Central memory CD8-positive, alpha-beta T cell (primary cell): ENCODE measurements around the gene FHOD3.
A peak's percentile ranks its signal among the peaks of the same experiment; 100 is the strongest.
"Not testable (repeated sequence)": the region's sequence is repeated elsewhere in the genome, so short reads cannot be mapped to it uniquely, and the experiment has no call there.

Source experiments
- ATAC-seq: fragments of 150-1000 bp; cut with Tn5 transposase; replicated peaks from 2 replicates; pipeline ENCODE4 v1.10.0; 2022; ENCODE audit warnings: mild to moderate bottlenecking, moderate FRiP score, moderate number of reproducible peaks; ENCODE audit not compliant: poor library complexity, severe bottlenecking; ENCODE audit errors: extremely low read depth
- DNase-seq, 2 donors: peaks; one replicate each; pipeline ENCODE4 v3.0.0; 2021; ENCODE audit warnings: low spot score in 2 of 2
- H3K27ac Mint-ChIP-seq: one replicate; pipeline ENCODE4 v1.8.0; 2022; ENCODE audit warnings: low read depth, mild to moderate bottlenecking, moderate library complexity, mixed read lengths
- H3K27me3 Mint-ChIP-seq: one replicate; pipeline ENCODE4 v1.8.0; 2022; ENCODE audit warnings: mixed read lengths
- H3K36me3 Mint-ChIP-seq: one replicate; pipeline ENCODE4 v1.8.0; 2022; ENCODE audit warnings: mild to moderate bottlenecking, moderate library complexity, mixed read lengths; ENCODE audit not compliant: insufficient read depth
- H3K4me1 Mint-ChIP-seq: one replicate; pipeline ENCODE4 v1.8.0; 2022; ENCODE audit warnings: mixed read lengths
- H3K4me3 Mint-ChIP-seq: one replicate; pipeline ENCODE4 v1.8.0; 2022; ENCODE audit warnings: mild to moderate bottlenecking, moderate library complexity, mixed read lengths
- H3K9me3 Mint-ChIP-seq: one replicate; pipeline ENCODE4 v1.8.0; 2022; ENCODE audit warnings: mixed read lengths

The FHOD3 gene

GRCh38 chr18:36798738-36799473 lies 501.4 kb downstream of the FHOD3 start:
- Mint-ChIP-seq H3K36me3 (peaks cover 25% of the 10 kb centered on the region), H3K9me3 (no peaks in the 10 kb centered on the region), H3K27ac (no peak overlapping the region), H3K4me1 (no peaks in the 10 kb centered on the region), H3K4me3 (no peak overlapping the region), H3K27me3 (no peaks in the 10 kb centered on the region)
- no peak for DNase-seq
- no peak for ATAC-seq

GRCh38 chr18:36805105-36805504 lies 507.6 kb downstream of the FHOD3 start:
- Mint-ChIP-seq H3K9me3 (no peaks in the 10 kb centered on the region), H3K27me3 (no peaks in the 10 kb centered on the region), H3K4me1 (peaks cover 5% of the 10 kb centered on the region), H3K4me3 (no peak overlapping the region), H3K36me3 (peaks cover 40% of the 10 kb centered on the region), H3K27ac (no peak overlapping the region)
- no peak for ATAC-seq
- no peak for DNase-seq

GRCh38 chr18:36808681-36809080 lies 511.2 kb downstream of the FHOD3 start:
- Mint-ChIP-seq H3K4me3 (no peak overlapping the region), H3K9me3 (no peaks in the 10 kb centered on the region), H3K27ac (no peak overlapping the region), H3K4me1 (peaks cover 10% of the 10 kb centered on the region), H3K36me3 (peaks cover 31% of the 10 kb centered on the region), H3K27me3 (no peaks in the 10 kb centered on the region)
- no peak for DNase-seq
- ATAC-seq: no peak

- ATAC-seq (peak; percentile 85), DNase-seq (peak in 1 of 2 donors; percentile 22)
- no peak overlapping the region for H3K4me3 Mint-ChIP-seq
- no peak overlapping the region for H3K27ac Mint-ChIP-seq
- no peaks in the 10 kb centered on the region for H3K9me3 Mint-ChIP-seq
- H3K27me3 Mint-ChIP-seq: no peaks in the 10 kb centered on the region
- H3K36me3 Mint-ChIP-seq: peaks cover 24% of the 10 kb centered on the region
- H3K4me1 Mint-ChIP-seq: peaks cover 16% of the 10 kb centered on the region
These were observed 512.3 kb downstream of the FHOD3 start for GRCh38 chr18:36809590-36810381.

- Mint-ChIP-seq H3K4me1 (peaks cover 20% of the 10 kb centered on the region), H3K27ac (no peak overlapping the region), H3K27me3 (no peaks in the 10 kb centered on the region), H3K9me3 (no peaks in the 10 kb centered on the region), H3K36me3 (peaks cover 26% of the 10 kb centered on the region), H3K4me3 (no peak overlapping the region)
- ATAC-seq (no peak), DNase-seq (no peak)
These were observed 513.9 kb downstream of the FHOD3 start for GRCh38 chr18:36811430-36811829.

GRCh38 chr18:36811955-36812354 lies 514.4 kb downstream of the FHOD3 start:
- no peak overlapping the region for H3K4me3 Mint-ChIP-seq
- no peak for DNase-seq
- no peak overlapping the region for H3K27ac Mint-ChIP-seq
- no peaks in the 10 kb centered on the region for H3K9me3 Mint-ChIP-seq
- H3K27me3 Mint-ChIP-seq: no peaks in the 10 kb centered on the region
- H3K36me3 Mint-ChIP-seq: peaks cover 24% of the 10 kb centered on the region
- H3K4me1 Mint-ChIP-seq: peaks cover 23% of the 10 kb centered on the region
- no peak for ATAC-seq

GRCh38 chr18:36812678-36813077 lies 515.2 kb downstream of the FHOD3 start:
- H3K27me3 Mint-ChIP-seq: no peaks in the 10 kb centered on the region
- peak overlapping the region; percentile 42 for H3K27ac Mint-ChIP-seq
- DNase-seq (no peak), ATAC-seq (no peak)
- H3K4me3 Mint-ChIP-seq: no peak overlapping the region
- peaks cover 20% of the 10 kb centered on the region for H3K4me1 Mint-ChIP-seq
- H3K9me3 Mint-ChIP-seq: no peaks in the 10 kb centered on the region
- H3K36me3 Mint-ChIP-seq: peaks cover 23% of the 10 kb centered on the region

- Mint-ChIP-seq H3K27me3 (no peaks in the 10 kb centered on the region), H3K4me1 (peaks cover 20% of the 10 kb centered on the region), H3K9me3 (no peaks in the 10 kb centered on the region), H3K27ac (peak overlapping the region; percentile 42), H3K36me3 (peaks cover 22% of the 10 kb centered on the region), H3K4me3 (no peak overlapping the region)
- ATAC-seq (no peak), DNase-seq (no peak)
These were observed 515.7 kb downstream of the FHOD3 start for GRCh38 chr18:36813101-36813775.

GRCh38 chr18:36813824-36814223 lies 516.3 kb downstream of the FHOD3 start:
- no peak for DNase-seq
- no peak for ATAC-seq
- Mint-ChIP-seq H3K27ac (peak overlapping the region; percentile 42), H3K4me3 (no peak overlapping the region), H3K4me1 (peaks cover 20% of the 10 kb centered on the region), H3K27me3 (no peaks in the 10 kb centered on the region), H3K36me3 (peaks cover 22% of the 10 kb centered on the region), H3K9me3 (no peaks in the 10 kb centered on the region)

- Mint-ChIP-seq H3K27me3 (no peaks in the 10 kb centered on the region), H3K9me3 (no peaks in the 10 kb centered on the region), H3K36me3 (peaks cover 22% of the 10 kb centered on the region), H3K4me3 (no peak overlapping the region), H3K4me1 (peaks cover 20% of the 10 kb centered on the region), H3K27ac (no peak overlapping the region)
- DNase-seq (no peak), ATAC-seq (no peak)
These were observed 517.5 kb downstream of the FHOD3 start for GRCh38 chr18:36814994-36815393.

GRCh38 chr18:36816096-36816495 lies 518.6 kb downstream of the FHOD3 start:
- Mint-ChIP-seq H3K36me3 (peaks cover 21% of the 10 kb centered on the region), H3K4me1 (peaks cover 20% of the 10 kb centered on the region)
- H3K27me3 Mint-ChIP-seq, ATAC-seq, H3K27ac Mint-ChIP-seq, H3K9me3 Mint-ChIP-seq, H3K4me3 Mint-ChIP-seq, DNase-seq: not testable (repeated sequence)

- Mint-ChIP-seq H3K4me3 (no peak overlapping the region), H3K27me3 (no peaks in the 10 kb centered on the region), H3K27ac (no peak overlapping the region), H3K9me3 (no peaks in the 10 kb centered on the region), H3K36me3 (peaks cover 21% of the 10 kb centered on the region), H3K4me1 (peaks cover 20% of the 10 kb centered on the region)
- no peak for ATAC-seq
- DNase-seq: no peak
These were observed 519.5 kb downstream of the FHOD3 start for GRCh38 chr18:36817039-36817438.
